ENCODE results near the gene KRT7.

KRT7 gene

DNA sequence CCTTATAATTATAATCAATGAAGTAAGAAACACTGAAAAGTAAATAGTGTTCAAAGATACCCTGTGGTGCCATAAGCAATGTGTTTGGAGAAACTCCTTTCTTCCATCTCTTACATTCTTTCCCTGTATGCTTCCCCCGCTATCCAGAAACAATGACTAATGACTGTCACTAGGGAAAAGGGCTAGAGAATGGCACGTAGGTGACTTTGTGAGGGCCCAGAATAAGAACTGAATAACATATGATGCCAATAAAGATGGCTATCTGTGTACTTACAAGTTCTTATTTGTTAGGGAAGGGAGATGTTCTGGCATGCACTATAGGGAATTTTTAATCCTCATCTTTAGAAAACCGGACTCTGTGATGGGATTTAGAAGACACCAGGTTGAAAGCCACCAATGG is 4.7 kb upstream of the KRT7 start:
- no peak overlapping the region for H3K4me3 ChIP-seq (ENCODE audit: low read depth, low read length)
- TF ChIP-seq, protein P1, sequence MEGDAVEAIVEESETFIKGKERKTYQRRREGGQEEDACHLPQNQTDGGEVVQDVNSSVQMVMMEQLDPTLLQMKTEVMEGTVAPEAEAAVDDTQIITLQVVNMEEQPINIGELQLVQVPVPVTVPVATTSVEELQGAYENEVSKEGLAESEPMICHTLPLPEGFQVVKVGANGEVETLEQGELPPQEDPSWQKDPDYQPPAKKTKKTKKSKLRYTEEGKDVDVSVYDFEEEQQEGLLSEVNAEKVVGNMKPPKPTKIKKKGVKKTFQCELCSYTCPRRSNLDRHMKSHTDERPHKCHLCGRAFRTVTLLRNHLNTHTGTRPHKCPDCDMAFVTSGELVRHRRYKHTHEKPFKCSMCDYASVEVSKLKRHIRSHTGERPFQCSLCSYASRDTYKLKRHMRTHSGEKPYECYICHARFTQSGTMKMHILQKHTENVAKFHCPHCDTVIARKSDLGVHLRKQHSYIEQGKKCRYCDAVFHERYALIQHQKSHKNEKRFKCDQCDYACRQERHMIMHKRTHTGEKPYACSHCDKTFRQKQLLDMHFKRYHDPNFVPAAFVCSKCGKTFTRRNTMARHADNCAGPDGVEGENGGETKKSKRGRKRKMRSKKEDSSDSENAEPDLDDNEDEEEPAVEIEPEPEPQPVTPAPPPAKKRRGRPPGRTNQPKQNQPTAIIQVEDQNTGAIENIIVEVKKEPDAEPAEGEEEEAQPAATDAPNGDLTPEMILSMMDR (IDR thresholded peaks at IDR 0.05; ENCODE audit: low read depth, low read length) = no peak

DNA sequence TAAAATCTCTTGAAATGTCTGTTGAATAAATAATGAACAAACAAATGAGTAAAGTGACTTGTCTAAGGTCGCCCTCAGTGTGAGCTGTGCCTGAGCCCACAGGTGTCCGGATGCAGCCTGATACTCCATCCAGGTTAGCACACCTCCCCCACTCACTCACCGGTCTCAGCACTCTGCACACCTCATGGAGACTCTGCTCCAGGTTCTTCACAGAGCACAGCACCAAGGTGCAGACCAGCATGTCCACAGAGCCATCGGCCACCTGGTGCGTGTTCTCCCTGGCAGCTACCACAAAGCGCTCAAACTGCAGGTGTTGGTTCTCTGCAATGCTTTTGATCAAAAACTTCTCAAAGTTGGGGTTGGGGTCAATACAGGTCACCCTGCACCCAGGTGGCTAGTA is 4.1 kb upstream of the KRT7 start:
- no peak overlapping the region for H3K4me3 ChIP-seq (ENCODE audit: low read depth, low read length)
- TF ChIP-seq, protein P1 (IDR thresholded peaks at IDR 0.05; ENCODE audit: low read depth, low read length) = no peak

DNA sequence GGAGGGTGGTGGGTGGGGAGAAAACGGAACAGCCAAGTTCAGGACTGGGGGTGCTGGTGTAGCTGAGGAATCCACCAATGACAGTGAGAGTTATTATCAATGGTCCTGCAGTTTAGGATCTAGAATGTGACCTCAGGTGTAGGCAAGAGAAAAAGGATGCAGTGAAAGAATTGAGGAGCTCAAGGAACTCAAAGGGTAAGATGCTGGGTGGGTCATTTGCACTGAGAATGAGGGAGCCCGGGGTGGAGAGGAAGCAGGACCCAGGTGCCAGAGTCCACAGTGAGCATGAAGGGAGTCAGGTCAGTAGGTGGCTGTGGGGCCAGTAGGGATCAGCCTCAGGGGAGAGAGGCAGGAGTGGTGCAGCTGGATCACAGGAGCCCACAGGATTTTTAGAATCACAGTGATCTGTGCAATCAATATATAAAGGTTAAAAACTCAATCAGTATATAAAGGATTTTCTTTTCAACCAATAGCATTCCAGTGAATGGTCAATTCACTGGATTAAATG is 3.2 kb upstream of the KRT7 start:
- no peak overlapping the region for H3K4me3 ChIP-seq (ENCODE audit: low read depth, low read length)
- TF ChIP-seq, protein P1 (IDR thresholded peaks at IDR 0.05; ENCODE audit: low read depth, low read length) = no peak

DNA sequence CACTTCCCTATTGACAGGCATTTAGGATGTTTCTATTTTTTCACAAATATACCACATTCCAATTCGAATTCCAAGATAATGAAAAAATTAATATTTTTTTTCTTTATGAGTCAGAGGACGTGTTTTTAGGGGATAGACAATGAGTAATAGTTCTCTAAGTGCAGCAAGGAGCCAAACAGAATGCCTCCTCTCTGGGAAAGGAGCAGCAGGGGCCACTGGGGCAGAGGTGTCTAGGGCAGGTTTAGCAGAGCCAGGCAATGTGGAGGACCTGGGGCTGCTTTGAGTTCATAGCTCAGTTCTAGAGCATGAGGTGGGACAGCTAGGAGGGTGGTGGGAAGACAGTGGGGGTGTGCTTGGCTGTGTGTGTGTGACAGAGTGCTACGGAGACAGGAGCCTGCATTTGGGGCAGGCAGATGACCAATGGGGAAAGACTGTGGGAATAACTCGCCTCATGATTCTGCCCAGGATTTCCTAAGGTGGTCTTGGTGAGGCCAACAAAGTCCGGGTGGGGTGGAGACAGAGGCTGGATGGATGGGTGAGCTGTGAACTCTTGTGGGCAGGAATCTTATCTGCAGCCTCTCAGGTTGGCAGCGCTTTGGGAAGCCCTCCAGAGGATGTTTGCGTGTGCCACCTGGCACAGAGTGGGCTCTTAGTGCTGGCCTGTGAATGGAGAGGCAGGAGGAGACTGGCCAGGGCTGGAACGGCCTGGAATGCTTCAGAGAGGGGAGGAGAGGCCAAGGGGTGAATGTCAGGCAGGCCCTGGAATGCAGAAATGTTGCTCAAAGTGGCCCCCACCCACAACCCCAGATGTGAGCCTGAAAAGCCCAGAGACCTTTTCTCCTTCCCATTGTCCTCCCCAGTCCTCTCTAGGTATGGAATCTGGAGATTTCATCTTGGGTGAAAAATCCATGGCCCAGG is 2.4 kb upstream of the KRT7 start:
- H3K4me3 ChIP-seq (ENCODE audit: low read depth, low read length) = no peak overlapping the region
- TF ChIP-seq, protein P1 (IDR thresholded peaks at IDR 0.05; ENCODE audit: low read depth, low read length) = no peak

DNA sequence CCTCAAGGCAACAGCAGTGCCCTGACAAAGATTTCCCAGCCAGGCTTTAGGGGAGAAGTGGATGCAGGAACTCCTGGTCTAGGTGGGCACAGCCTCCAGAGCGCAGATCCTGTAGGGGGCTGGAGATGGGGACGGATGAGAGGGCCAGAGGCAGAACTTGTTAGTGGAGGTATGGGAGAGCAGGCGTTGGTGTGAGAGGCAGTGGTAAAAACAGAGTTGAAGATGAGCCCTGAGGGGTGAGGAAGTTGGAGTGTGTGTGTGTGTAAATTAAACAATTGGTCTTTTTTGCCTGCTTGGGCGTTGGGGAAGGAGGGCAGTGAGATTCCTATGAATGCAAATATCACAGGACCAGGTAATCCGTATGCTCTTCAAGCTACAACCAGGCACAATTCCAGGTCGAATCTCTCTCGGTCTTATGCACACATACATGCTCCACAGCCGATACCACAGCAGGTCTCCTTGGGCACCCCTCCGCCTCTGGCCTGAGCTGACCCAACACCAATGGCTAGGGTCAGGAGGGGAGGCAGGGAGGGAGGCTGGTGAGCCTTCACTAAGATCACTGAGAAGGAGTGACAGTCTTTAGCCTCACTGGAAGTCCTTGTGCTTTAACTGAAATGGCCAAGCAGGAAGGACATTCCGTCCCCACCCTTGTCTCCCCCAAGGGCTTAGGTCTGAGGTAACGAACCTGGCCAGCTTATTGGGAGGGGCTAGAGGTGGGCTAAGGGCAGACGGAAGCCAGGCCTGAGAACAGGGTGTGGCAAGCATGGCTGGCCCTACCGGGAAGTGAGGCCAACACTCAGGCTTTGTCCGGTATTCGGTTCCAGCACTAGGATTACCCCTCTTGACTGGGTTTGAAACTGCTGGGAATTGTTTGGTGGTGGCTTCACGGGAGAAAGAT is 1.5 kb upstream of the KRT7 start:
- no peak overlapping the region for H3K4me3 ChIP-seq (ENCODE audit: low read depth, low read length)
- TF ChIP-seq, protein P1 (IDR thresholded peaks at IDR 0.05; ENCODE audit: low read depth, low read length) = no peak

DNA sequence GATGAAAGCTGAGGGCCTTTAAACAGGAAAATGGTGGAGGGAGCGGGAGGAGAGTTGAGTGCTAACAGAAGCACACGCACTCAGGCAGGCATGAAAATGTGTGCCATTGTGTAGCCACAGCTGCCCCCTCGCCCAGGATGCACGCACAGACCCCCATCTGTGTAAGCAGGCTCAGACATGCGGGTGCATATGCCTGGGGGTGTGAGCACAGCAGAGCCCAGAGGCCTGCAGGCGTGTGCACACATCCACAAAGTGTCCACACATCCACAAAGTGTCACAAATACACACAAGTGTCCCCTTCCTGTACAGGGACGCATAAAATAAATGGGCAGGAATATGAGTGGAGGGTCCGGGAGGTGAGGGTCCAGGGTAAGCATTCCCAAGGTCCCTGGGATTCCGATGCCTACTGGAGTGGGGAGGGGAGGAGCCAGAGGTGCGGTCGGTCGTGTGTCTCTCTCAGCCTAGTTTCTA is 805 bp upstream of the KRT7 start:
- TF ChIP-seq, protein P1 (IDR thresholded peaks at IDR 0.05; ENCODE audit: low read depth, low read length) = no peak
- no peak overlapping the region for H3K4me3 ChIP-seq (ENCODE audit: low read depth, low read length)
